NCI-H128 (cell line): Measurements from ENCODE around the gene TFR2.

Source experiments
- DNase-seq: peaks from one replicate; lab custom pipeline; 2025; ENCODE audit not compliant: unreplicated experiment; lab: John Stamatoyannopoulos, UW

Gene TFR2

DNA sequence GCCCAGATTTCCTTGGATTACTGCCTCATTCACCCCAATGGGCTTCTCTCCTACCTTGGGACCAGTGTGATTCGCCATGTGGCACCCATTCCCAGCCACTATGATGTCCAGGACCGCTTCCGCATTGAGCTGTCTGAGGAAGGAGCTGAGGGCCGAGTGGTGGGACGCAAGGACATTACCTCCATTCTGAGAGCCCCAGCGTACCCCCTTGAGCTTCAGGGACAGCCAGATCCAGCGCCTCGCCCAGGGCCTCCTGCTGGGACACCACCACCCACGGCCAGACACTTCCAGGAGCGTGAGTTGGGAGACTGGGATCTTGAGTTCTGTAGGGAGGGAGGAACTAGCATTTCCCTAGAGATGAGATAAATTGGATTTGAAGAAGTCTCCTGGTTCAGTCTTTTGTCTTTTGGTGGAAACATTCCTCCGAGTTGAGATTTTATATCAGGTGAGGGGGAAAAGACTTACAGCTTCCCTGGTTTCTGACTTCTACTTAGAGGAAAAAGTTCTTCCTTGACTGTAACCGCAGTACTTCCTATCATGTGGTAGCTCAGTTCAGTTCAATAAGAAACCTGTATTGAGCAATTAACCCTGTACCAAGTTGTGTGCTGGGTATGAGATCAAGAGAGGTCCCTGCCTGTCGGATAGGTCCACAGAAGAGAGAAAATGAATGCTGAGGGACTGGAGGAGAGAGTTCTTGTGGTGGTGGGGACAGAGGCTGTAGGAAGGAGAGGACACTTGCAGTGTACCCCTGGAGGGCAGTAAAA lies 27.8 kb downstream of the TFR2 start:
- no peak for DNase-seq

DNA sequence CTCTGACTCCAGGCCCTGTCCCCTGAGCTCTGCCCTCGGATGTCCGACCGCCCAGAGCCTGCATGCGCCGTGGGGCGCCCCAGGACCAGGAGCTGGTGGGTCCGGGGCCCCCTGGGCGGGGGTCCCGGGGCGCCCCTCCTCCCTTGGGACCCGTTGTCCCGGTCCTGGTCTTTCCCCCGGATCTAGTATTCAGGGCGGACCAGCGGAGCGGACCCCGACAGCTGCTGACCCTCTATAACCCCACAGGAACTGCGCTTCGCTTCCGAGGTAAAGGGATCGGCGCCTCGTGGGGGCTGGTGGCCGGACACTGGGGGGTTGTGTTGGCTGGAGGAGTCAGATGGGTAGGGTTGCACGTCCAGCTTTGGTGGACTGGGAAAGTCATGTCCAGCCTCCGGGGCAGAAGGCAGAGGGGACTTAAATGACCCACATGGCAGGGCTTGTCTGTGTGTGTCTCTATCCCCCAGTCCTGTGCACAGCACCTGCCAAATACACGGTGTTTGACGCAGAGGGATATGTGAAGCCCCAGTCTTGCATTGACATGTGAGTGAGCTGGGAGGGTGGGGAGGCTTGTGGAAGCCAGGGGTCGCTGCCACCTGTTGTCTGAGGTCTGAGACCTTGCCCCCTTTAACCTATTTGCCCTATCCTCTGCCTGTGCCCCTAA lies 28.5 kb downstream of the TFR2 start:
- no peak for DNase-seq

DNA sequence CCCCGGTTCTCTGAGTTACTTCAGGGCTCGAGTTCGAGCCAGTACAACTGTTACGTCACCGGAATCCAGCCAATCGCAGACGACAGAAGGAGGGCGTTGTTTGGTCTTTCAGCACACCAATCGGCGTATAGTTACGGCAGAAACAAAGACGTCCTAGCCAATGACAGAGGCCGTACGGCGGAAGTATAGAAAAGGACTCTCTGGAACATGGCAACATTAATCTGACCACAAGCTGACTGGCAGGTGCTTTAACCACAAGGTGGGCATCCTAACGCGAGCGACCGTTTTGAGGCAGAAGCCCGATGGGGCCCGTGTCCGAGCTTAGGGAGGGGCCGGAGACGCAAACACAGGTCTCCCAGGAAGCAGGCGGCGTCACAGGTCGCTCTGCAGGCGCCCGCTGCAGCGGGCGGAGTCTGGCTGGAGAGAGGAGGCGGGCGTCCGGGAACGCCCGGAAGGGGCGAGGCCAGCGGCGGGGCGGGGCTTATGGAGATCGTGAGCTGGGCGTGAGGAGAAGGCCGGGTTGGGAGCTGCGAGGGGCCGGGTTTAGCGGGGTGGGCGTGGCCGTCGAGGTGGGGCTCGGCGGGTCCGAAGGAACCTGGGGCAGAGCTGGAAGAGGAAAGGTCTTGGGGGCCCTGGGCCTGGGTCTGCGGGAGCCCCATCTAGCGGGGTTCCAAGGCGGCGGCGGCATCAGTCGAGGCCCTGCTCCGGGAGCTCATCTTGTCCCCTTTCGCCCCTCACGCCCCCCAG lies 29.2 kb downstream of the TFR2 start, which contains the start of gene MOSPD3:
MOSPD3 (plus strand) TSS at position 558 of the 747 bp plus-strand sequence. CDS start 252 bp downstream, outside the sequence.
- DNase-seq, result peak; percentile 96

DNA sequence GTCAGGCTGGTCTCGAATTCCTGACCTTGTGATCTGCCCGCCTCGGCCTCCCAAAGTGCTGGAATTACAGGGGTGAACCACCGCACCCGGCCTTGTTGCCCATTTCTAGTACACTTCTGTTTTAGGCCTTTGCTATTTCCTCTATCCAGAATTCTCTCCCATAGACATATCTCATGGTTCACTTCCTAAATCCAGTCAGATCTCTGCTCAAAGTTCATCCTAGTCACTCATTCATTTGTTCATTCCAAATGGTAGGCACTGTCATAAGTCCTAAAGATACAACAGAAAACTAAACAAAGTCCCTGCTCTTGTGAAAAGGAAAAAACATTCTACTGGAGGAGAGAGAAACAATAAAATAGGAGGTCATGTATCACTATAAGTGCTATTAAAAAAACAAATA lies 31.4 kb downstream of the TFR2 start:
- no peak for DNase-seq

DNA sequence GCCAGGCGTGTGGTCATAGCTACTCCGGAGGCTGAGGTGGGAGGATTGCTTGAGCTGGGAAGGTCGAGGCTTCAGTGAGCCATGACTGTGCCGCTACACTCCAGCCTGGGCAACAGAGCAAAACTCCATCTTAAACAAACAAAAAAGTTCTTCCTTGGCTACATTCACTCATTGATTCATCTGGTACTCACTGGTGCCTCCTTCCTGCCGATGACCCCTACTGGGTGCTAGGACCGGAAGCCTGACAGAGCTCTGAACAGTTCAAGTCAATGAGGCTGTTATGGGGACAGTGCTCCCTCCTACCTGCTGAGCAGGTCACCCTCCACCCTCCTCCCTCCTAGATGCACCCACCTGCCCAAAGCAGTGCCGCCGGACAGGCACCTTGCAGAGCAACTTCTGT lies 34.2 kb downstream of the TFR2 start:
- DNase-seq, result no peak

DNA sequence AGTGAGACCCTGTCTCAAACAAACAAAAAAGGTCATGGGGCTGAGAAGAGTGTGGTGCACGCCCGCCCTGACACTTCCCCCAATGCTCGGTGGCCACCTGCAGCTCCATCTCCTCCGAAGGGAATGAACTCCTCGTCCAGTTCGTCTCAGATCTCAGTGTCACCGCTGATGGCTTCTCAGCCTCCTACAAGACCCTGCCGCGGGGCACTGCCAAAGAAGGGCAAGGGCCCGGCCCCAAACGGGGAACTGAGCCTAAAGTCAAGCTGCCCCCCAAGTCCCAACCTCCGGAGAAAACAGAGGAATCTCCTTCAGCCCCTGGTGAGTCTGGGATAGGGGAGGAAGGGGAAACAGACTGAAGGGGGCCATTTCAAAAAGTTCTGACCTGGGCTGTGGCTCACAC lies 35.0 kb downstream of the TFR2 start:
- DNase-seq, result no peak

DNA sequence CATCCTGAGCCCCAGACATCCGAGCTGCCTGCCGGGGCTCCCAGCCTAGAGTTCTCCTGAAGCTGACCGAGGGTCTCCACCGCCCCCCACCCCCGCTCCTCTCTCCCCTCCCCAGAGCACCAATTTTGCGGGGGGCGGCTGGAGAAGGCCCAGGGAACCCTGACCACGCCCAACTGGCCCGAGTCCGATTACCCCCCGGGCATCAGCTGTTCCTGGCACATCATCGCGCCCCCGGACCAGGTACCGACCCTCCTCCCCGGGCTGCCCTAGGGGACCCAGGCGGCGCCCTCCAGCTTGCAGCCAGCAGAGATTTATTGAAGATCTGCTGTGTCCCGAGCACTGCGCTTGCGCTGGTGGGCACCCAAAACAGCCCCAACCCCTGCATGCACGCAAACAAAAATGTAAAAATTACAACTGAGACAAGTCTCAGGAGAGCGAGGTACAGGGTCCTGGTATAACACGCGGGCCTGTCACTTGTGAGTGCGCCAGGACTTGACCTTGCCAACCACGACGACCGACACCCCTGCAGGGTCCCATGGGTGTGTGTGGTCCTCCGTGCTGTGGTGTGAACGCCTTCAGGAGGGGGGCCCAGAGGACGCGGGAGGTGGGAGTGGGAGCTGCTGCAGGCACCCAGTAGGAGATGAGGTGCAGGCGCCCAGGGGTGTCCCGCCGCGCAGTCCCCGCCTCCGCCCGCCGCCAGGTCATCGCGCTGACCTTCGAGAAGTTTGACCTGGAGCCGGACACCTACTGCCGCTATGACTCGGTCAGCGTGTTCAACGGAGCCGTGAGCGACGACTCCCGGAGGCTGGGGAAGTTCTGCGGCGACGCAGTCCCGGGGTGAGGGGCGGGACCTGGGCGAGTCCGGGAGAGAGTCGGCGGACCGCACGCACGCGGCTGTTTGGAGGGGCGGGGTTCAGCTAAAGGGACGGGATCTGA lies 36.1 kb downstream of the TFR2 start:
- no peak for DNase-seq

DNA sequence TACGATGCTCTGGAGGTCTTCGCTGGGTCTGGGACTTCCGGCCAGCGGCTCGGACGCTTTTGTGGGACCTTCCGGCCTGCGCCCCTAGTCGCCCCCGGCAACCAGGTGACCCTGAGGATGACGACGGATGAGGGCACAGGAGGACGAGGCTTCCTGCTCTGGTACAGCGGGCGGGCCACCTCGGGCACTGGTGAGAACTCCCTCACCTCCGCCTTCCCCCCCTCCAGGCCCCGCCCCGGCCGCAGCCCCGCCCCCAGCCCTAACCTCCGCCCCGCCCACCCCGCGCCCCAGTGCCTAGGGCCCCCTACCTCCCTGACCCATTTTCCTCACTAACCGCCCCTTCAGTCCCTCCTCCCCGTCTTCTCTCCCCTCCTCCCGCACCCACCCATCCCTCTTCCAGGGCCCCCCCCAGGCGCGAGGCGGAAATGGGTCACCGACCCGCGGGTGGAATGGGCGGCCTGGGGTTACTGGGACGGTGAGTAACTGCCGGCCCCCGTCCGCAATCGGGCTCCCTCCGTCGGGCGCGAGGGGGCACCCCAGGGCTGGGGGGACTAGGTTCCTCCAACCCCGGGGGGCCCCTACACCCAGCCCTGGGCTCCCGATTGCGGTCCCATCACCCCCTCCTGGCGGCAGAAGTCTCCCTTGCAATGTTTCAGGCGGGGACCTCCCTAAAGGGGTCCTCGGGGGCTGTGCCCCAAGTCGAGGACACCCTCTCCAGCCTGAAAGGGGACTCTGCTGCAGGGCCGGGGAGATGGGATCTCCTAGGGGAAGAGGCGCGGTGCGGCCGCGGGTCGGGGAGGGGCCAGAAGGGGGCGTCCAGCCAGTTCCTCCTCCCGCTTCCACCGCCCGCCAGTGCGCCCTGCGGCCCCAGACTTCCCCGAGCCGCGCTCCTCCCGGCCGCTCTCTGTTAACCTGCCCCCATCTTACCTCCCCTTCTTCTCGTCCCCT lies 37.0 kb downstream of the TFR2 start:
- DNase-seq, result no peak

DNA sequence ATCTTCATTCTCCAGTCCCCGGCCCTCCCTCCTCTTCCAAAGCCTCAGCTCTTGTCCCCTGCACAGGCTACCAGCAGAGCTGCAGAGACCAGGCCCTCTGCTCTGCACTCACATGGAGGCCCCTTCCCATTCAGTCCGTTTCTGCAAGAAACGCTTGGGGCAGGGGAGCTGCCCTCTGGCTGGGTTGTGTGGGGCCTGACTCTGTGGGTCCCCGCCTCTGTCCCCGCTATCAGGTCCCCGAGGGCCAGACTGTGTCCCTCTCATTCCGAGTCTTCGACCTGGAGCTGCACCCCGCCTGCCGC lies 37.7 kb downstream of the TFR2 start:
- DNase-seq, result no peak

DNA sequence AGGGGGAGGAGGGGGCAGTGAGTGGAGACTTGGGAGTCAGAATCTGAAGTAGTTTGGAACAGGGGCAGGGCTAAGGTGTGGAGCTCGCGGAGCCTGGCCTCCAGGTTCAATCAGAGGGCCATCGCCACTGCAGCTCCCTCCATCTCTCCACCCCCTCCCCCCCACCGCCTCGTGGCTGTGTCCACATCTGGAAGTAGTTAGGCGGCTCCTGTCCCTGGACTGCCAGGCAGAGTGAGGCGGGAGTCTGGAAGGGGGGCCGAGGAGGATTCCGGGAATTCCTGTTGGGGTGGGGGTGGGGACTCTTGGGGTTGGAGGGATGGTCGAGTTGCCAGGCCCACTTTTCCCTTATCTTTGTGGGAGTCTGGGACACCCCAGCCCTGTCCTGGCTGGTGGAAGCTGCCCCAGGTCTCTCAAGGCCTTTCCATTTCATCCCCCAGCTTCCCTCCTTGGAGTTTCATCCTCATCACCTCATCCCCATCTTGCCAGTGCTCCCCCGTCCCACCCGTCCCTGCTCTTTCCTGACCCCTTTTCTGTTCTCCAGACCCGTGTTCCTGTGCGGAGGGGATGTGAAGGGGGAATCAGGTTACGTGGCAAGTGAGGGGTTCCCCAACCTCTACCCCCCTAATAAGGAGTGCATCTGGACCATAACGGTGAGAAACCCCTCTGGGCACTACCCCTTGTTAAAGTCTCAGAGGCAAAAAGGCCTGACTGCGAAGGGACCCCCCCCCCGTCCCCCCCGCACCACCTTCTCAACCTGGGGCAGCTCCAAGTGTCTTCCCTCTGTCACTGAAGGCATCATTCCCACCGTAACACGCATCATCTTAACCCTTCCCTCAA lies 38.2 kb downstream of the TFR2 start:
- DNase-seq, result no peak

DNA sequence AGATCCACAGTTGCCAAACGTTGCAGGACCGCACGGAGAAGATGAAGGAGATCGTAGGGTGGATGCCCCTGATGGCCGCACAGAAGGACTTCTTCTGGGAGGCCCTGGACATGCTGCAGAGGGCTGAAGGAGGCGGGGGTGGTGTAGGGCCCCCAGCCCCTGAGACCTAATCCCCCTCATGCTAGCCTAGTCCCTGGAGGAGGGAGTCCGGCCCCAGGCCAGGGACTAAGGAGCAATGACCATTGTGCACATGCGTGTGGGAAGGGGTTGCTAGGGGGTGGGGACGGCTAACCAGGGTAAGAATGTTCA lies 40.7 kb downstream of the TFR2 start:
- no peak for DNase-seq

DNA sequence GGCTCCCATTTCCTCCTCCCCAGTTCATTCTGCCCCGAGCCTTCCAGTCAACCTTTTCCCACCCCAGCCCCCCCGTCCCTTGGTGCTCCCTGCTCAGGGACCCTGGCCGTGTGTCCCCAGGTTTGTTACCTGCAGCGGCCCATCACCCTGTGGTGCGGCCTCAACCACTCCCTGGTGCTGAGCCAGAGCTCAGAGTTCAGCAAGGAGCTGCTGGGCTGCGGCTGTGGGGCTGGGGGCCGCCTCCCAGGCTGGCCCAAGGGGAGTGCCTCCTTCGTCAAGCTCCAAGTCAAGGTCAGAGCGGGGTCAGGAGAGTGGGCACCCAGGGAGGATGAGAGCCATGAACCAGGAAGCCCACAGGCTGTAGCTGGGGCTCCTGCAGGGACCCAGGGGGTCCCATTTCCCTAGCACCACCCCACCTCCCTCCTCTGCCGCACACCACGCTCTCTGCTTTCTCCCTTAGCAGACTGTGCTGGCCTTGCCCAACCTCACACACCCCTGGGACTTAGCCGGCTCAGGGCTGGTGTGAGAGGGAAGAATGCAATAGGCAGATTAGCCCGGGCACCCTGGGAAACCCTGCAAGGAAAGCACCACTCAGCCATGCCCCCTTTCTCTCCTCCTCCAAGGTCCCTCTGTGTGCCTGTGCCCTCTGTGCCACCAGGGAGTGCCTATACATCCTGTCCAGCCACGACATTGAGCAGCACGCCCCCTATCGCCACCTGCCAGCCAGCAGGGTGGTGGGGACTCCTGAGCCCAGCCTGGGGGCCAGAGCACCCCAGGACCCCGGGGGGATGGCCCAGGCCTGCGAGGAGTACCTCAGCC lies 41.2 kb downstream of the TFR2 start:
- no peak for DNase-seq

DNA sequence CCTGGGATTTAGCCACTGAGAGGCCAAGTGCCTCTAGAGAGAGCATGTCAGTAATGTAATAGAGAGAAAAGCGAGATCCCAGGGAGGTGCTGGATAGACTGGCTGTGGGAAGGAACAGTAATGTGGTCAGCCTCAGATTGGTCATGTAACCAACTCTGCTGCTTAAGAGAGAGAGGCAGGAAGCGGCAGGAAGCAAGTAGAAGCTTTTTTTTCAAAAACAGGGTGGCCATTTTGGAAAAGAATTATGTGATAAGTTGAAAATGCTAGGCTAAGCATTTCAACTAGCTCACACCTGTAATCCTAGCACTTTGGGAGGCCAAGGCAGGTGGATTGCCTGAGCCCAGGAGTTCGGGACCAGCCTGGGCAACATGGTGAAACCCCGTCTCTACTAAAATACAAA lies 42.9 kb downstream of the TFR2 start:
- no peak for DNase-seq

DNA sequence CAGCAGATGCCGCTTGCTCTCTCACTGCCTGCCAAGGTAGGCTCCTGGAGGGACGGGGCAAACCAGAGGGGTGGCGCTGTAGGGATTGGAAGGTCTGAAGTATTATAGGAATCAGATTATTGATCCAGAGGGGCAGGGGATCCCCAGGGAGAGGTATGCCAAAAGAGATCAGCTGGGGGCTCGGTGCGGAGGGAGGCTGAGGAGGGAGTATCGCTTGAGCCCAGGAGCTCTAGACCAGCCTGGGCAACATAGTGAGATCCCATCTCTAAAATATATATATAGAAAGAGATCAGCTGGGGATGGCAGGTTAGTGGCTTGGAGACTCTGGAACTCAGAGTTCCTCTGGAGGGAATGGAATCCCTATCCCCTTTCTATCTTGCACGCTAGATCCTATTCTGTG lies 46.2 kb downstream of the TFR2 start:
- DNase-seq, result no peak

DNA sequence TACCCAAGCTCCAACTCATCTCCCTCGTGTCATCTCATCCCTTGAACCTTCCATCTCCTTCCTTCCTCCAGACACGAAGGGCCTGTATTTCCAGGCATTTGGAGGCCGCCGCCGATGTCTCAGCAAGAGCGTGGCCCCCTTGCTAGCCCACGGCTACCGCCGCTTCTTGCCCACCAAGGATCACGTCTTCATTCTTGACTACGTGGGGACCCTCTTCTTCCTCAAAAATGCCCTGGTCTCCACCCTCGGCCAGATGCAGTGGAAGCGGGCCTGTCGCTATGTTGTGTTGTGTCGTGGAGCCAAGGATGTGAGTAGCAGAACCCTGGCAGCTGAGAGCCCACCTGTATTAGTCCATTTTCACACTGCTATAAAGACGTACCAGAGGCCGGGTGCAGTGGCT lies 49.8 kb downstream of the TFR2 start:
- no peak for DNase-seq

DNA sequence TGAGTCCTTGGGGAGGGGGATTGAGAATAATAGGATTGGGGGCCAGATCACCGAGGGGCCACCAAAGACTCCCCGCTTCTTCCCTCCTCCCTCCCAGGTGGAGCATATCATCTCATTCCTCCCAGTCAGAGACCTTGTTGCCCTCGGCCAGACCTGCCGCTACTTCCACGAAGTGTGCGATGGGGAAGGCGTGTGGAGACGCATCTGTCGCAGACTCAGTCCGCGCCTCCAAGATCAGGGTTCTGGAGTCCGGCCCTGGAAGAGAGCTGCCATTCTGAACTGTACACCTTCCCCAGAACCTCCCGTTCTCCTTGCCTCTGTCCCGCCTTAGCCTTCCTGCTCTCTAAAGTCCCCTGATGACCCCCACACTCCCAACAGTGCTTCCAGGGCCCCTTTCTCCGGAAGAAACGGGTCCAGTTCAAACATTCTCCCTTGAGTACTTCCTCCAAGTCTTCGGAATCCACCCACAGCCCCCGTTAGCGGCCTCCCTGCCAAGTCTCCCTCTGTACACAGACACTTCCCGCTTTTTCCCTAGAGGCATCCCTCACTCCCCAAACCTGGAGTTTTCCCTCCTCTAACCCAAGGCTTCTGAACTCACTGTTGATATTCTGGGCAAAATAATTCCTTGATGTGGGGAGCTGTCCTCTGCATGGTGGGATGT lies 51.1 kb downstream of the TFR2 start:
- no peak for DNase-seq

DNA sequence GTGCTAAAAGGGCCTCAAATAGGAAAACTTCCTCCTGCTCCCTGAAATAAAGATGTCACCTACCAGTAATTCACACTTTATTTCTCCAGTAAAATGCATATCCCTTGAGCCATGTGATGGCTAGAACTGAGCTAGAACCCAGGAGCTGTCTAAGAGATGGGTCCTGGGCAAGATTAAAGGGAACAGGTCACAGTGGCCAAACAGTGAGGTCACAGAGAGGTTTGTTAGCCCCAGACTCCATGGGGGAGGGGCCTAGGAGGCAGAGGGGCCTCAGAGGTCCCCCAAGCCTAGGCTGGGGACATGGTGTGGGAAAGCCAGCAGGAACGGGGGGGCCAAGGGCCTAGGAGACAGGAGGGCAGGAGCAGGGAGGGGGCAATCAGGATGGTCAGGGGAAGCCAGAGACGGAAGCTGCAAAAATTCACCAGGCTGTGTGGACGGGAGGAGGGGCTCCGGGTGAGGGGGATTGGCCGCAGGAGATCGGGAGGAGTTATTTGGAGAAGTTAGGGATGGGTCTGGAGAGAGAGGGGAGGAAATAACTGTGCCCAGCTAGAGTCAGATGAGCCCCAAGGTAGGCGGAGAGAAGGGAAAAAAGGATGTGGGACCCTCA lies 51.9 kb downstream of the TFR2 start:
- DNase-seq, result no peak

DNA sequence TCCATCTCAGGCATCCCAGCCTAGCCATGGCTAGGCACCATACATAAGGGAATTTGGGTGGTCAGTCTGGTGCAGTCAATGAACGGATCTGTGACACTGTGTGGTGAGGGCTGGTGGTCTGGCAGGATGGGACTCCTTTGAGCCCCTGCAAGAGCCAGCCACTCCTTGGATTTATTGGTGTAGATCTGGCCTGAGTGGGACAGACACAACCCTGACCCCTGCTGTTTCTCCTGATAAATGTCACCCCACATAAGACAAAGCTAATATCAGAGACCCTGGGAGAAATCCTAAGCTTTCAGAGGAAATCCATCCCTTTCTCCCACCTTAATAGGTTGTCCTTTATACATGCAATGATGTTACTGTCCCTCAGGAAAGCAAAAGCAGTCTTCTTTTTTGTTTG lies 52.9 kb downstream of the TFR2 start:
- no peak for DNase-seq
